ENCODE data around the gene CDC14A.
"Not testable (repeated sequence)": the region's sequence is repeated elsewhere in the genome, so short reads cannot be mapped to it uniquely, and the experiment has no call there.

CDC14A gene

DNA sequence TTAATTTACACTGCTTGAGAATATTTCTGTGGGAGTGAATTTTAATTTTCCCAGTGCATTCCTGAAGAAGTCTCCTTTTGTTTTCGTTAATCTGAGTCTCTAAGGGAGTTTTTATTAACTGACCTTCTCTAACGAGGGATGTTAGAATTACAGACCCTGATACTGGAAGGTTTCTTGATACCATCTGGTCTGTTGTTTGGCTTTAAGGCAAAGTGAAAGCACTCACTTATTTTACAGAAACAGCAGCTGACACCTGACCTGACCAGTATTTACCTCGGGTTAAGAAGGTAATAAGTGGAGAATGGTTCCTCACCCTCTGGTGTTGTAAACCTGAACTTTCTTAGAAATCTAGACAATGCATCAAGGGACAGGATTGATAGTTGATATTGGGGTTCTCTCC lies 12.4 kb downstream of the CDC14A start:
- DNase-seq, result peak; percentile 62

DNA sequence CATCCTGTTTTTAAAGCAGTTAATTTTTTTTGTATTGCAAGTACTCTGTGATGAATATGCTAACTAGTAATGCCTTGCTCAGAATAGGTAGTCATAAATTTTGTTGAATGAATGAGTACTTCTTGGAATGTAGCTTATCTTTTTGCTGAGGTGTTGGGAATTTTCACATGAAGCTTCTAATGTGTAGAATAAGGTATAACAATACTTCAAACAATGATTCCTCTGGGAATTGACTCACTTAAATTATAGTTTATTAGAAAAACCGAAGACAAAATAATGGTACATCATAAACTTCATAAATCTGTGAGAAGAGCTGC lies 13.9 kb downstream of the CDC14A start:
- DNase-seq, result no peak

DNA sequence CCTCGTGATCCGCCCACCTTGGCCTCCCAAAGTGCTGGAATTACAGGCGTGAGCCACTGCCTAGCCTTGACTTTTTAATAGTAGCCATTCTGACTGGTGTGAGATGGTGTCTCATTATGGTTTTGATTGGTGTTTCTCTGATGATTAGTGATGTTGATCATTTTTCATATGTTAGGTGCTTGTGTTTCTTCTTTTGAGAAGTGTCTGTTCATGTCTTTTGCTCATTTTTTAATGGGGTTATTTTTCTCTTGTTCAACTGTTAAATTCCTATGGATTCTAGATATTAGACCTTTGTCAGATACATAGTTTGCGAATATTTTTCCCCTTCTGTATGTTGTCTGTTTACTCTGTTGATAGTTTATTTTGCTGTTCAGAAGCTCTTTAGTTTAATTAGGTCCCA lies 17.0 kb downstream of the CDC14A start:
- DNase-seq, result not testable (repeated sequence)

DNA sequence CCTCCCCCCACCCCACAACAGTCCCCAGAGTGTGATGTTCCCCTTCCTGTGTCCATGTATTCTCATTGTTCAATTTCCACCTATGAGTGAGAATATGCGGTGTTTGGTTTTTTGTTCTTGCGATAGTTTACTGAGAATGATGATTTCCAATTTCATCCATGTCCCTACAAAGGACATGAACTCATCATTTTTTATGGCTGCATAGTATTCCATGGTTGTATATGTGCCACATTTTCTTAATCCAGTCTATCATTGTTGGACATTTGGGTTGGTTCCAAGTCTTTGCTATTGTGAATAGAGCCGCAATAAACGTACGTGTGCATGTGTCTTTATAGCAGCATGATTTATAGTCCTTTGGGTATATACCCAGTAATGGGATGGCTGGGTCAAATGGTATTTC lies 21.6 kb downstream of the CDC14A start:
- not testable (repeated sequence) for DNase-seq

DNA sequence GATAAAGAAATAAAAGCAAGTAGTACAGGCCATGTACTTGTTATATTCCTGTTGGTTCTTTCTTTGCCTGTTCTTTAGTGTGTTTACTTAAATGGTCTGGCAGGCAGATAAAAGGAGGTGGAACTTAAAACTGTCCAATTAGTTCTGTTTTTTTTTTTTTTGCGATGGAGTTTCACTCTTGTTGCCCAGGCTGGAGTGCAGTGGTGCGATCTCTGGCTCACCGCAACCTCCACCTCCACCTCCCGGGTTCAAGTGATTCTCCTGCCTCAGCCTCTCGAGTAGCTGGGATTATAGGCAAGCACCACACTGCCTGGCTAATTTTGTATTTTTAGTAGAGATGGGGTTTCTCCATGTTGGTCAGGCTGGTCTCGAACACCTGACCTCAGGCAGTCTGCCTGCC lies 24.6 kb downstream of the CDC14A start:
- not testable (repeated sequence) for DNase-seq

DNA sequence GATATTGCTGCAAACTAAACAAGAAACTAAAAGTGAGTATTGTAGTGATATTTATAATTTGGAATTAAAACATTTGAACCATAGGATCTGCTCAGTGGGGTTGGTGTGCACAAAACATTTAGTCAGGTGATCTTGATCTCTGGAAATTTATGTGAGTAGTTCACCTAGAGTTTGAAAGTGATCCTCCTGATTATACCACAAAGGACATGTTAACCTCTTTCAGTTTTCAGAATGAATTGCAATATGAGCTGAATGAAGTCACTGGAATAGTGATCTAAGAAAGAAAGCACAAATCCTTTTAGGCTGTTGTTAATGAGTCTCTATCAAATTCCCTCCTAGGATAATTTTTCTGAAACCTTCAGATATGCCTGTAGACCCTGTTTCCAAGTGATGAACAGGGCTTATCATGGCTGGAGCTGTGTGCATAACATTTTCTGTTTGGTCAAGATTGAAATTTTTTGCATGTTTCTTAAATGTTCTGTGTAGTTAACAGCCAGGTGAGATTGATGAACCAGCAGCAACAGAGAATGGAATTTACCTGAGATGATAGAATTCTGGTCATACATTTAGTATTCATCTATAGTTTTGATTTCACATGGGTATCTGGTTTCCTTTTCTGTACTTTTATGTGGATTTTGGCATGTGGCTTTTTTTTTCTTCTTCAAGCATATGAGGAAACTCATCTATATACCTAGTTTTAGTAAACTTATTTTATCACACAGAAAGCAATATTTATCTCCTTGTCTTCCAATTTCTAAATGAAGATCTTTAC lies 25.5 kb downstream of the CDC14A start:
- no peak for DNase-seq

DNA sequence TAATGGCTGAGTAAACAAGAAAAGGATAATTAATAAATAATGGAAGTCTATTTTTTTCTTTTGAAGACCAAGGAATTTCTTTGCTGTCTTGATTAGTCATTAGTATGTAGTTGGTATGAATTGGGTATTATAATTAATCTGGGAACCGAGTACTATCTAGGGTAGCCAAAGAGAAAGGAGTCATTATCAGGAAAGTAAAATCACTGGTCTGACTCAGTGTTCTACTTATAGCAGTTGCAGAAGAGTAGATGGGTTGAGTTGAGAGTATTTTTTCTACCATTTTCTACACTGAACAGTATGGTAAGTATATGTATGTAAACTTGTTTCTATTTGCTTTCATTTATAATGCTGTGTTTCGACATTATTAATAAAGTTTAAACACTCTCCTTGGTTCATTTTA lies 26.6 kb downstream of the CDC14A start:
- DNase-seq, result no peak

DNA sequence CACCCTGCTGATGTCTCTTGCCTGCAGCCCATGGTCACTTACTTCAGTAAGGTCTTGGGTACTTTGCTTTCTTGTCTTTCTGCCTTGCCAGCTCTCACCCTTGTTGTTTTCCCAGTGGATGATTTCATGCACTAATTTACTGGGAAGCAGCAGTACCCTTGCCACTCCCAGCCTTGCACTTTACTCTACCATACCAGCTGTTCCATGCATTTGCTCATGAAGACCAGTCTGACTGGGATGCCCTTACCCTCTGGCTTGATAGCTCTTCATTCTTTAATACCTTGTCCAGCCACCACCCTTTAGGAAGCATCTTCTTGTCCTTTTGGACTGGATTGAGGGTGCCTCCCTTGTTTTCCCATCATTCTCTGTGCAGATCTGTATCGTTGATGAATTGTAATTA lies 28.3 kb downstream of the CDC14A start:
- peak; percentile 6 for DNase-seq

DNA sequence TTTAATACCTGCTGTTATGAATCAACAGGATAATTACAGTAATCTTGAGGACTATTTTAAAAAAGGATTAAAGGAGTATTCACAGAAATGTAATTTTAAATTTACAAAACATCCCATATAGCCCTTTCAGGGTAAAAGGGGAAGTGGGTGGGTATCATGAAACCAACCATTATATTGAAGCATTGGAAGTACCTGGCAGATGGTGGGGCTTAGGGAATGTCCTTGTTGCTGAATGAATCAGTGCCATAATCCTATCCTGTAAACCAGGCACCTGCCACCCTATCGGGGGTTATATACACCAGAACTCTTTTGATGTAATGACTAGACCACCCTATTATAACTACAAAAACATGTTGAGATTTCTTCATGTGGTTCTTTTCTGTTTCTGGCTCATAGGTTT lies 30.4 kb downstream of the CDC14A start:
- peak; percentile 60 for DNase-seq

DNA sequence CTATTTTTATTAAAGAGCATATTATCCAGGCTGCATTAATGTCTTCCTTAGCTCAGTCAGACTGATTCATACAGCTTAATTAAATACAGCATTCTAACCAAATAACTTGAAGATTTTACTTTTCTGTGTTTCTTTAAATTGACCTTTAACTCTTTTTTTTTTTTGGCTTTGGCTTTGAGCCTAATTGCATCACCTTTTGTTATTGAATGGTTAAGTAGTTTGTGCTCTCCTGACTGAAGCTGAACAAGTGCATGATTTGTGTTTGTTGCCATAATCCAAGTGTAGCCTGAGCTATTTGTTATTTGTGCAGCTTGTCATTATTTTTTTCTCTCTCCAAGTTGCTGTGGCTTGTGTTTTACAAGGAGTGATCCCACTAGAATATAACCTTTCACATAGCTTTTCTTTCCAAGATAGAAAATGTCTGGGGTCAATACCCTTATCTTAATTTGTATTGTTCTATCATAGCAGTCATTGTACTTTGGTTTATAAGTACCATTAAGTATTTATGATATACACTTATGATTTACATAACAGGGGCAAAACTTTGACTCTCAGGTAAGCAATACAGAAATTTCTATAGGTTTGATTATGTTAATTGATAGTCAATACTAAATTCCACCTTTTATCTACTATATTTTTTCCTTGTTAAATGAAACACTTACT lies 31.6 kb downstream of the CDC14A start:
- DNase-seq, result no peak

DNA sequence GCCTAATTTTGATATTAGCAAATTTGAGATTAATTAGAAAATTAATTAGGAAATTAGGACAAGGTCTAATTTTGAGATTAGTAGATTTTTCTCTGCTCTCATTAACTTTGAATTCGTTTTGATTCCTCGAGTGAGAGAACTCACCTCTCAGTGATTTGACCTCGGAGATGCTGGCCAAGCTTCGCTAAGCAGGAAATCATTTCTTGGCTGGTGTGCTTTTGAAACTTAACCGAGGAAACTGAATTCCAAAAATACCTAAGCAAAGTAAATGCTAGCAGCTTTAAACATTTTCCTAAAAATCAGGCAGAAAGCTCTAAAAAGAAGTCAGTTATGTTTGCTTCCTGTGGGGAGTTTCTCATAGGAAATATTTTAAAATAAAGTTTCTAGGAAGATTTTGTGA lies 34.9 kb downstream of the CDC14A start:
- DNase-seq, result no peak

DNA sequence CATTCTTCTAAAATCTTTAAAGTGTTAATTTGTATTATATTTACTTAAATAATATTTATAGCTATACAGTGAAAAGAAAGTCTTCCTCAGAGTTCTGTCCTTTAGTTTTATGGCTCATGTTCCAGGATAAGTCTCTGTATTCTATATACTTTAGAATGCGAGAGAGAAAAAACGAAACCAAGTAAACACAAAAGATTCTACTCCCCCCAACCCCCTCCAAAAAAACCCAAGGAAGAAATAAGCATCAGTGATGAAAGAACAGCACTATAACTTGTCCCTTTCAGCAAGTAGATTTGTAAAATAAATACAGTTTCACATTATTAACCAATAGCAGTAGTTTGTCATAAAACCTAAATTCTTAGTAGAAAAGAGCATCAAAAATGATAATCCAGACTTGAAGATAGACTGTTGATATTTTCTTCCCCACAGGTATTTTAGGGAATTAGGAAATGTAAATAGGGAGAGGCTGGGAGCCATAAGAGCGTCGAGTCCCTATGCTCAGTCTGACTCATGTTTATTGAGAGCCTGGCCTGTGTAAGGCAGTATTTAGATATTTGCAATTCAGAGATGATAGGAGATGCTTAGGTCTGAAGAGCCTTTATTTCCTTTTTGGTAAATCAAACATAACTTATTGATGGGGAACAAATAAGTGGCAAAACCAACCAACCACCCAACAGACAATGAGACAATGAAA lies 35.5 kb downstream of the CDC14A start:
- DNase-seq, result no peak

DNA sequence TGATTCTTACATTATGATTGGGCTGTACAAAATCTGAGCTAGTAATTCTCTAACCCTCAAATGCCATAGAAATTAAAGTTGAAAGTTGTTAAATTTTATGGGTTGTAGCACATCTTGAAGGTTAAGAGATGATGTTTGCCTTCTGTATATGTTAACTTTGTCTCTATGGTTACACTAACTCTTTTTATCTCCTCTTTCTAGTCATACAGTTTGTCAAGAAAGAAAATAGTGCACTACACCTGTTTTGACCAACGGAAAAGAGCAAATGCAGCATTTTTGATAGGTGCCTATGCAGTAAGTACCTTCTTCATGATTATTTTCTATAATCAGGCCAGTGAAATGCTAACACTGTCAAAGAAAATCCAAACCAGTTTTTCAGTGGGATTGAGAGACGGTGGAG lies 38.2 kb downstream of the CDC14A start:
- DNase-seq, result no peak

DNA sequence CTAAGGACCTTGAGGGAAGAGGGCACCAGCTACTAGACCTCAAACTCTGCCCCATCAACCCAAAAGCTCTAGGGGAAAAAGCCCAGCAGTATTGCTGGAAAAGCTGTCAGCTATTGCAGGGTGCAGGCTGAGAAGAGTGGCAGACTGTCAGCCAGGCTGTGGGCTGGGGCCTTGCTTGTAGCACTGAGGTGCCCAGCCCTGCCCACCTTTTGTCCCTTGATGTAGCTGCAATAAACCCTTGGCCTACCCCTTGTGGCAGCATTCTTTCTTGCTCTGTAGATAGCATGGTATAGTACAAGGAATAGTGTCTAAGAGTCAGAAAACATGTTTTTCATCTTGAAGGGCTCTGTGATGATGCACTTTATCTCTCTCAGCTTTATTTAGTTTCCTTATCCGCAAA lies 39.4 kb downstream of the CDC14A start:
- DNase-seq, result no peak

DNA sequence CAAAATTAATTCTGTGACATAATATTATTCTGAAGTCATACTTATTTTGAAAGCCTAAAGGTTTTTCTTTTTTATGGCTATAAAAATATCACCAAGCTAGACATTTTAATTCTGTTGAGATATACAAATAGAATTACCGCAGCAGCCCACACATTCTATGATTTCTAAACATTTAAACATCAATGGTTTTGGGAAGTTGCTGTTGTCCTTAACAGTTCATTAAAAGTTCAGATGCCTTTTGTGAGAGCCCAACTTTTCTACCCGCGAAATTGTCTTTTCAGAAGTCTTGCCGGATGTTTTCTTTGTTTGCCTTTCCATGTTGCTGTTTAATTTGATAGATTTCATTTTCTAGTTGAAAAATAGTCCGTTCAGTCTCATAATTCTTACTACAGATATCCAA lies 40.5 kb downstream of the CDC14A start:
- no peak for DNase-seq

DNA sequence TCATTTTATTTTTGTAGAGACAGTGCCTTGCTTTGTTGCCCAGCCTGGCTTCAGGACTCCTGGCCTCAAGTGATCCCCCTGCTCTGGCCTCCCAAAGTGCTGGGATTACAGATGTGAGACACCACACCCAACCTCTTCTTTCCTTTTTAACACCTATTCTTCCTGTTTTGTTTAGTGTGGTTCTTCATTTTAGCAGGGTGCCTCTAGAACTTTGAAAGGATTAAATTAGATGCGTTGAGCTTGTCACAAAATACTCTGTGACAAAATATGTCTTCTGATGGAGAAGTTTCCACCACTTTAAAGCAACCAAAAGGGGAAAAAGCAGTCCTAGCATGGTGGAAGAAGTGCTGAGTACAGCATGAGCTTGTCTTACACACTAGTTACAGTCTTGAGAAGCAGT lies 42.0 kb downstream of the CDC14A start:
- no peak for DNase-seq

DNA sequence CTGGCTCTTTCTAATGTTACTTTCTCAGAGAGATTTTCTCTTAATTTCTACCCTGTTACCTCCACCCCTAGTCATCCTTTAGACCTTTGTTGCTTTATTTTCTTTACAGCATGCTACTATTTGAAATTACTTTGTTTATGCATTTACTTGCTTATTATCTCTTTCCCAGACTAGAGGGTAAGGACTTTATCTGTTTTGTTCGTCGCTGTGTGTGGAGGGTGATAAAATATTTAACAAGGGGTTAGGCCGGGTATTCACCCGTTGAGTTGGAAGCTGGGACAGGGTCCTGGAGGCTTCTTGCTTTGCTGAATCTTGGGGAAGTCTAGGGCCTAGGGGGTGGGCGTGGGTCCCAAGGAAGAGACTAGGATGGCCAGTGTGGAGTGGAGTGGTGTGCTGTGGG lies 43.6 kb downstream of the CDC14A start:
- DNase-seq, result no peak

DNA sequence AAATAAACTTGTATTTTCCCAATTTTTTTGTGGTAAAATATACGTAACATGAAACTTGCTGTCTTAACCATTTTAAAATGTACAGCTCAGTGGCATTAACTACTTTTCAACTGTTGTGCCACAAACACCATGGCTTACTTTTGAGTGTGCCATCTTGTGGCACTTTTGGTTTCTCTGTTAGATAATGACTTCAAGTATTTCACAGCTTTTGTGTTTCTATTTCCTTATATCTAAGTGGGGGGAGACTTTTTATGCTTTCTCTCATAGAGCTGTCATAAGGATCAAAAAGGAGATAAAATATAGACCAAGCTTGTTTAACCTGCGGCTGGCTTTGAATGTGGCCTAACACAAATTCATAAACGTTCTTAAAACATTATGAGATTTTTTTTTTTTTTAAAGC lies 44.3 kb downstream of the CDC14A start:
- no peak for DNase-seq

DNA sequence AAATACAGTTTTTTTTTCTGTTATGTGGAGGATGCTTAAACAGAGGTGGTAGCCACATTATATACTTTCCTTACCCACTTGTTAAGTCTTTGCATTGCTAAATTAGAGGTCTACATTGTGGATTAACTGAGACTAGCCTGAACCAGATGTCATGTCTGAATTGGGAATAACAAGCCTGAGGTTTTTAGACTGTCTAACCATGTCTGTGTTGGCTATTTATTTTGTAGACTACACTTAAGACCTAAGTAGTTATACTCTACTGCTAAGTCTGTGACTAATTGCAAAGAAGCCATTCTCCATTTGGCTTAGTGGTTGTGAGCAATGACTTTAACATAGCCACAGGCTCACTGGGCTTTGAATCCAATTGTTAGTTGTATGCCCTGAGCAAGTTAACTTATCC lies 45.4 kb downstream of the CDC14A start:
- DNase-seq, result no peak

DNA sequence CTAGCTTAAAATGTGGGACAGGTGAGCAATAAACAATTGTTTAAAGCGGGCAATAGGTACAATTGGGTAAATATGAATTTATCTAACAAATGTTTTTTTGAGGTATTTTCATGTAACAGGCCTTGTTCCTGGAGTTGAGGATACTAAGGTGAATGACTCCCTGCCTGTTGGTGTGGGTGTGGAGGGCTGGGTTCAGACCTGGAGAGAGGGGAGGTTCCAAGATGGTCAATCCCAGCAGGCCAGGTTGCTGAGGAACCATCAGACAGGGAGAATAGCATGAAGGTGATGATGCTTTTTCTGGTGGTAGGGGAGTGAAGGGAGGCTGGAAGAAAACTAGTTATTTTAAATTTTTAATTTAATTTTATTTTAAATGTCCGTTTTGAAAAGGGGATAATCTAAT lies 46.3 kb downstream of the CDC14A start:
- peak; percentile 6 for DNase-seq

DNA sequence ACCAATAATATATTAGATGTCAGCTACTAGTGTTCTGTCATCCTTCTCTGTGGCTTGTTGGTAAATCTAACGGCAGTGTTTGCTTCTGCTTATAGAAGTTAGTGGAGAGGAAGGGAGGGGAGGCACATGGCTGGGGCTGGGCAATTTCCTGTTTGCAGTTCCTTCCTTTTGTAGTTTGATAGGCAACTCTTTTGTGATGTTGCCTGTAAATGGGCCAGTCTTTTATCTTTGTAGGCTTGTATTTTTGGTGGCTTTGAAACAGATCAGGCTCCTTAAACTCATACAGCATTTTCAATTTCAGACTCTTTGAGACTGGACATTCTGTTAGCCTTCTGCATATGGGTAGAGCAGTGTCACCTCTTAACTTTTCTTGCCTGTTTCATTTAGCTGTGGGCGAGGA lies 48.1 kb downstream of the CDC14A start:
- DNase-seq, result peak; percentile 61

DNA sequence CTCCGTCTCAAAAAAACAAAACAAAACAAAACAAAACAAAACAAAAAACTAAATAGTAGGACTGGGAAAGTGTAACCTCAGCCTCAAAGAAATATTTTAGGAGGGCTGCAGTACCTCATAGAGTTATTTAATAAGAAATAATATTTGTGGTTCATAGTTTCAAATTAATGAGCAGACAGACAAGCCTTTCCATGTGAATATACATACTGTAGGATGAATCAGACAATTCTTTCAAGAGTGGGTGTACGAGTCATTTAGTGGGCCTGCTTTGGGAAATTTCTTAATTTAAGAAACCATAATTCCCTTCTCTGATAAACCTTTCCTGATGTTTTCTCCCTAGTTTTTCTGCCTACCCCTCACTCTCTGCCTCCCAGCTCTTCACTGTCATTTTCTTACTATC lies 52.5 kb downstream of the CDC14A start:
- no peak for DNase-seq

DNA sequence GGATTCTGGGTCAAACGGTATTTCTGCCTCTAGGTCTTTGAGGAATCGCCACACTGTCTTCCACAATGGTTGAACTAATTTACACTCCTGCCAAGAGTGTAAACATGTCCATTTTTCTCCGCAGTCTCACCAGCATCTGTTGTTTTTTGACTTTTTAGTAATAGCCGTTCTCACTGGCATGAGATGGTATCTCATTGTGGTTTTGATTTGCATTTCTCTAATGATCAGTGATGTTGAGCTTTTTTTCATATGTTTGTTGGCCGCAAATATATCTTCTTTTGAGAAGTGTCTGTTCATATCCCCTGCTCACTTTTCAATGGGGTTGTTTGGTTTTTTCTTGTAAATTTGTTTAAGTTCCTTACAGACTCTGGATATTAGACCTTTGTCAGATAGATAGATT lies 53.6 kb downstream of the CDC14A start:
- DNase-seq, result not testable (repeated sequence)

DNA sequence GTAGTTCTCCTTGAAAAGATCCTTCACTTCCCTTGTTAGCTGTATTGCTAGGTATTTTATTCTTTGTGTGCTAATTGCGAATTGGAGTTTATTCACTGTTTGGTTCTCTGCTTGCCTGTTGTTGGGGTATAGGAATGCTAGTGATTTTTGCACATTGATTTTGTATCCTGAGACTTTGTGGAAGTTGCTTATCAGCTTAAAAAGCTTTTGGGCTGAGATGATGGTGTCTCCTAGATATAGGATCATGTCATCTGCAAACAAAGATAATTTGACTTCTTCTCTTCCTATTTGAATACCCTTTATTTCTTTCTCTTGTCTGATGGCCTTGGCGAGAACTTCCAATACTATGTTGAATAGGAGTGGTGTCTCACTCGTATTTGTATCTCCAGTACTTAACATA lies 55.1 kb downstream of the CDC14A start:
- DNase-seq, result not testable (repeated sequence)

Data from NCI-H69 (cell line).